GM19099 (cell line): ENCODE data around the gene SPIB.

Experiments used
- POLR2A ChIP-seq: IDR thresholded peaks from 3 replicates; pipeline ENCODE4 v1.6.1; 2011; ENCODE audit warnings: low read depth; ENCODE audit not compliant: insufficient read length; ENCODE audit errors: extremely low read depth

Gene SPIB

DNA sequence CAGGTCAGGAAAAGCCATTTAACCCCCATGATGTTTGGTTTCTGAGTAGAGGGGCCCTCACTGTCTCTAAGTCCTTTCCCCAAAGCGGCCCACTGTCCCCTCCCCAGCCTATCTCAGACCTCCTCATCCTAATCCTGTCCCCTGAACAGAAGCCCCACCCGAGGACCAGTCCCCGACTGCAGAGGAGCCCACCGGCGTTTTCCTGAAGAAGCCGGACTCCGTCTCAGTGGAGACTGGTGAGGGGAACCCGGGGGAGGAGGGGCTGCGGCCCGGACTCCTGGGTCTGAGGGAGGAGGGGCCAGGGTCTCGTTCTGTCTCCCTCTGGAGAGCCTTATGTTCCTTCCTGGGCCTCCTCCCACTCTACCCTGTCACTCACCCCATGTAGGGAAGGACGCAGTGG, 16.9 kb downstream of the SPIB start:
- TF ChIP-seq POLR2A, result no peak

- TF ChIP-seq POLR2A, result no peak
Measured at GRCh38 chr19:50437862-50438449, 19.2 kb downstream of the SPIB start.

GRCh38 chr19:50444059-50444458, 25.3 kb downstream of the SPIB start:
- no peak for TF ChIP-seq POLR2A

GRCh38 chr19:50447053-50447452, 28.3 kb downstream of the SPIB start:
- no peak for TF ChIP-seq POLR2A

- TF ChIP-seq POLR2A, result no peak
Measured at GRCh38 chr19:50447750-50448149, 29.0 kb downstream of the SPIB start.

- TF ChIP-seq POLR2A, result no peak
Measured at GRCh38 chr19:50449236-50449899, 30.6 kb downstream of the SPIB start.

- no peak for TF ChIP-seq POLR2A
Measured at GRCh38 chr19:50450369-50451222, 31.9 kb downstream of the SPIB start.

- no peak for TF ChIP-seq POLR2A
Measured at GRCh38 chr19:50451223-50451534, 32.4 kb downstream of the SPIB start.

- TF ChIP-seq POLR2A, result no peak
Measured at GRCh38 chr19:50453243-50453642, 34.5 kb downstream of the SPIB start.

DNA sequence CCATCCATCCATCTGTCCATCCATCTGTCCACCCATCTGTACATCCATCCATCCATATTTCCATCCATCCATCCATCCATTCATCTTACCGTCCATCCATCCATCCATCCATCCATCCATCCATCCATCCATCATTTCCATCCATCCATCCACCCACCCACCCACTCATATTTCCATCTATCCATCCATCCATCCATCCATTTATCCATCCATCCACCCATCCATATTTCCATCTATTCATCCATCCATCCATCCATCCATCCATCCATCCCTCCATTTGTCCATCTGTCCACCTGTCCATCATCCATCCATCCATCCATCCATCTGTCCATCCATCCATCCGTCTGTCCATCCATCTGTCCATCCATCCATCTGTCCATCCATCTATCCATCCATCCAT, 37.3 kb downstream of the SPIB start:
- no peak for TF ChIP-seq POLR2A

- TF ChIP-seq POLR2A, result no peak
Measured at GRCh38 chr19:50457300-50457699, 38.6 kb downstream of the SPIB start.

DNA sequence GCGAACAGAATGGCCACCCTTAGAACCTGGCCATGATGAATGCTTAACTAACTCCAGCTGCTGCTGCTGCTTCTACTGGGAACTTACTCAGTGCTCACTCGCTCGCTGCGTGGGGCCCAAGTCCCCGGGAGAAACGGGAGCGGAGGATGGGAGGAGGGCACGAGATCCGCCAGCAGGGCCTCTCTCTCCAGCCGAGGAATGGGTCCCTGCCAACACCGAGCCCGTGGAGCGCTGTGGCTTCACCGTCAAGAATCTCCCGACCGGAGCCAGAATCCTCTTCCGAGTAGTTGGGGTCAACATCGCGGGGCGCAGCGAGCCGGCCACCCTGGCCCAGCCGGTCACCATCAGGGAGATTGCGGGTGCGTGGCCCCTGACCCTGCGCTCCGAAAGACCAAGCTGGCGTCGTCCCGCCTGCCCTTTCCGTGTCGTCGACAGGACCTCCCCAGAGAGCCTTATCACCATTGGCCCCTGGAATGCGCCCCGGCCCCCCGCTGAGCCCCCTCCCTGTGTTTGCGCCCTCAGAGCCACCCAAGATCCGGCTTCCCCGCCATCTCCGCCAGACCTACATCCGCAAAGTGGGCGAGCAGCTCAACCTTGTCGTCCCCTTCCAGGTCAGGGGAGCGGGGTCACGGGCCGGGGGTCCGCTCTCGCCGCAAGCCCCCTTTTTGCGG, 39.8 kb downstream of the SPIB start:
- TF ChIP-seq POLR2A, result no peak

GRCh38 chr19:50459067-50459456, 40.3 kb downstream of the SPIB start:
- no peak for TF ChIP-seq POLR2A

GRCh38 chr19:50459638-50460037, 40.9 kb downstream of the SPIB start:
- TF ChIP-seq POLR2A, result no peak

DNA sequence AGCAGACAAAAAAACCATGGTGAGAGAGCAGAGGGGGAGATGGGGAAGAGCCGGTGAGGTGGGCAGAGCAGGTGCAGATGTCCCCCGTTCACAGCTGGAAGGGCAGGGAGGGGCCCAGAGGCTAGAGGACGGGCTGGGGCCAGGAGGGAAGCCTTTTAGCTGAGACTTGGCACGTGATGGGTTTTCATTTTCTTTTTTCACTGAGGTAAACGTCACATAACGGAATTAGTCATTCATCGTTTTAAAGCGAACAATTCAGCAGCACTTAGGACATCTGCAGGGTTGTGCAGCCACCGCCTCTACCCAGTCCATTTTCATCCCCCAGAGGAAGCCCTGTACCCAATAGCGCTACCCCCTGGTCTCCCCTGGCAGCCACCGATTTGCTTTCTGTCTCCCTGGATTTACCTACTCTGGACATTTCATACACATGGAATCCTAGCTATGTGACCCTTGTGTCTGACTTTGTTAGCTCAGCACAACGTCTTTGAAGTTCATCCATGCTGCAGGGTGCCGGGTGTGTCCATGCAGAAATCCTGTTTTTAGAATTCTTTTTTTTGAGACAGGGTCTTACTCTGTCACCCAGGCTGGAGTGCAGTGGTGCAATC, 41.5 kb downstream of the SPIB start:
- TF ChIP-seq POLR2A, result peak; percentile 45
